ENCODE data around the gene KRTCAP2.
"Not testable (repeated sequence)": the region's sequence is repeated elsewhere in the genome, so short reads cannot be mapped to it uniquely, and the experiment has no call there.

DNA sequence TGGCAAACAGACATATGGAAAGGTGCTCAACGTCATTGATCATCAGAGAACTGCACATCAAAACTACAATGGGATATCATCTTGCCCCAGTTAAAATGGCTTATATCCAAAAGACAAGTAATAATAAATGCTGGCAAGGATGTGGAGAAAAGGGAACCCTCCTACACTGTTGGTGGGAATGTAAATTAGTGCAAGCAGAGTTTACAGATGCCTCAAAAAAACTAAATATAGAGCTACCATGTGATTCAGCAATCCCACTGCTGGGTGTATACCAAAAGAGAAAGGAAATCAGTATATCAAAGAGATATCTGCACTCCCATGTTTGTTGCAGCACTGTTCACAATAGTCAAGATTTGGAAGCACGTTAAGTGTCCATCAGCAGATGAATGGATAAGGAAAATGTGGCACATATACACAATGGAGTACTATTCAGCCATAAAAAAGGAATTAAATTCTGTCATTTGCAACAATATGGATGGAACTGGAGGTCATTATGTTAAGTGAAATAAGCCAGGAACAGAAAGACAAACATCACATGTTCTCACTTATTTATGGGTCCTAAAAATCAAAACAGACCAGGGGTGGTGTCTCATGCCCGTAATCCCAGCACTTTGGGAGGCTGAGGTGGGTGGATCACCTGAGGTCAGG, 17.0 kb downstream of the KRTCAP2 start:
- TF ChIP-seq POLR2A (IDR thresholded peaks at IDR 0.05; ENCODE audit: low read depth); EP300 (IDR thresholded peaks at IDR 0.05): not testable (repeated sequence)
- TF ChIP-seq, protein P1, sequence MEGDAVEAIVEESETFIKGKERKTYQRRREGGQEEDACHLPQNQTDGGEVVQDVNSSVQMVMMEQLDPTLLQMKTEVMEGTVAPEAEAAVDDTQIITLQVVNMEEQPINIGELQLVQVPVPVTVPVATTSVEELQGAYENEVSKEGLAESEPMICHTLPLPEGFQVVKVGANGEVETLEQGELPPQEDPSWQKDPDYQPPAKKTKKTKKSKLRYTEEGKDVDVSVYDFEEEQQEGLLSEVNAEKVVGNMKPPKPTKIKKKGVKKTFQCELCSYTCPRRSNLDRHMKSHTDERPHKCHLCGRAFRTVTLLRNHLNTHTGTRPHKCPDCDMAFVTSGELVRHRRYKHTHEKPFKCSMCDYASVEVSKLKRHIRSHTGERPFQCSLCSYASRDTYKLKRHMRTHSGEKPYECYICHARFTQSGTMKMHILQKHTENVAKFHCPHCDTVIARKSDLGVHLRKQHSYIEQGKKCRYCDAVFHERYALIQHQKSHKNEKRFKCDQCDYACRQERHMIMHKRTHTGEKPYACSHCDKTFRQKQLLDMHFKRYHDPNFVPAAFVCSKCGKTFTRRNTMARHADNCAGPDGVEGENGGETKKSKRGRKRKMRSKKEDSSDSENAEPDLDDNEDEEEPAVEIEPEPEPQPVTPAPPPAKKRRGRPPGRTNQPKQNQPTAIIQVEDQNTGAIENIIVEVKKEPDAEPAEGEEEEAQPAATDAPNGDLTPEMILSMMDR (IDR thresholded peaks at IDR 0.05) = not testable (repeated sequence)
